ENCODE data around the gene NANS. TPM values are rescaled to one million over a fixed set of nuclear protein-coding genes. Genes with fewer than 3 reads are reported as not detected.

Gene NANS
- total RNA-seq, 3 donors from 2014 or later = 119 to 342 (median 206) TPM

- H3K36me3 ChIP-seq (ENCODE audit: low read depth) = no peaks in the 10 kb centered on the region
- no peaks in the 10 kb centered on the region for H3K9me3 ChIP-seq
- peak; percentile 68 for ATAC-seq
- no peak overlapping the region for H3K4me3 ChIP-seq
- no peak for TF ChIP-seq CTCF (IDR thresholded peaks at IDR 0.05)
- H3K4me1 ChIP-seq (ENCODE audit: low read depth) = peaks cover 6% of the 10 kb centered on the region
- DNase-seq = no peak
- intact Hi-C loops (cut with DNase I, micrococcal nuclease) = no loop called here
These were observed 16.3 kb upstream of the NANS start for GRCh38 chr9:98040212-98040611.

- H3K4me1 ChIP-seq (ENCODE audit: low read depth) = peaks cover 1% of the 10 kb centered on the region
- no peak for DNase-seq
- TF ChIP-seq CTCF (IDR thresholded peaks at IDR 0.05) = no peak
- H3K4me3 ChIP-seq = no peak overlapping the region
- H3K36me3 ChIP-seq (ENCODE audit: low read depth) = no peaks in the 10 kb centered on the region
- no peak for ATAC-seq
- intact Hi-C loops (cut with DNase I, micrococcal nuclease) = no loop called here
- H3K9me3 ChIP-seq = no peaks in the 10 kb centered on the region
These were observed 12.6 kb upstream of the NANS start for GRCh38 chr9:98043915-98044314.

GRCh38 chr9:98045234-98046179 lies 11.0 kb upstream of the NANS start:
- peak; percentile 76 for ATAC-seq
- no peaks in the 10 kb centered on the region for H3K9me3 ChIP-seq
- intact Hi-C loops (cut with DNase I, micrococcal nuclease) = no loop called here
- no peak overlapping the region for H3K4me3 ChIP-seq
- TF ChIP-seq CTCF (IDR thresholded peaks at IDR 0.05) = no peak
- no peaks in the 10 kb centered on the region for H3K36me3 ChIP-seq (ENCODE audit: low read depth)
- H3K4me1 ChIP-seq (ENCODE audit: low read depth) = no peaks in the 10 kb centered on the region
- no peak for DNase-seq

GRCh38 chr9:98046180-98046543 lies 10.4 kb upstream of the NANS start:
- no peaks in the 10 kb centered on the region for H3K4me1 ChIP-seq (ENCODE audit: low read depth)
- ATAC-seq (no peak), DNase-seq (no peak)
- H3K36me3 ChIP-seq (ENCODE audit: low read depth) = no peaks in the 10 kb centered on the region
- H3K9me3 ChIP-seq = no peaks in the 10 kb centered on the region
- TF ChIP-seq CTCF (IDR thresholded peaks at IDR 0.05) = no peak
- no peak overlapping the region for H3K4me3 ChIP-seq
- intact Hi-C loops (cut with DNase I, micrococcal nuclease) = no loop called here

- Histone ChIP-seq H3K36me3 (ENCODE audit: low read depth) (no peaks in the 10 kb centered on the region), H3K4me1 (ENCODE audit: low read depth) (no peaks in the 10 kb centered on the region), H3K4me3 (no peak overlapping the region), H3K9me3 (no peaks in the 10 kb centered on the region)
- no peak for TF ChIP-seq CTCF (IDR thresholded peaks at IDR 0.05)
- intact Hi-C loops (cut with DNase I, micrococcal nuclease) = no loop called here
- ATAC-seq (no peak), DNase-seq (no peak)
These were observed 9.5 kb upstream of the NANS start for GRCh38 chr9:98047002-98047401.
